ENCODE data around the gene PBX3.

PBX3 gene

DNA sequence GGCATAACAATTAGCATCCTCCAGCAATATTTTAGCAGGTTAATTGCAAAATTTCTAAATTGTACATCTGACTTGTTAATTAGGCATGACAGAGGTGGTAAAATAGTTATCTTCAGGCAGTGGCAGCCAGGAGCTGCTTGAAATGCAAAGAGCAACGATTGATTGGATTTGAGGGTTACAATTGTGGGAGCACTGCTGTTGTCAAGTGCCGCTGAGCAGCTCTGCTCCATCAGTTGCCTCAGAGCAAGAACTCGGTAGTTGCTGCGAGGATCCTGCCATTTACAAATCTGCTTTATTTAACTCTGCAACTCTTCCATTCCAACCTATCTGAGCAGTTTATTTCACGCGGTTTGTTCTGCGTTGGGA, 12.6 kb downstream of the PBX3 start:
- H3K27ac ChIP-seq (ENCODE audit: low read depth, low read length): no peak overlapping the region
- H3K4me2 ChIP-seq (ENCODE audit: low read depth, low read length, poor library complexity, severe bottlenecking): no peak overlapping the region

DNA sequence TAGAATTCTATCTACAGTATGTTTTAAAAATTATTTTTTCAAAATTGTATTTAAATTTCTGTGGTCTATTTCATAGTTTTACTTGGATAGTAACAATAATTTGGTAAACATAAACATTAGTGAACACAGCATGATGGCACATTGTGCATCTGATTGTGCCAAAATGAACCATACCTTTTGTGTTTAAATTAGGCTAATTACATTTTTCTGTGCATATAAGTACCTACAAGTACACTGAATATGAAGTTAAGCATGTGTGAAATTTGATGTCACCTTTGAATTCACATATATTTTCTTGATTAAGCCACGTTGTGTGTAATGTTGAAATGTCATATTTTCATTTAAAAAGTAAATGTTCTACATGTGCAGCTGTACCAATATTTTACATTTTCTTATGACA, 13.4 kb downstream of the PBX3 start:
- H3F3A ChIP-seq (ENCODE audit: insufficient read depth): peaks cover 5% of the 10 kb centered on the region; the same call in 1 of the 2 replicates
- no peak overlapping the region for H3K9ac ChIP-seq (ENCODE audit: low read length)
- no peak overlapping the region for H3K27ac ChIP-seq (ENCODE audit: low read depth, low read length)
- H3K4me2 ChIP-seq (ENCODE audit: low read depth, low read length, poor library complexity, severe bottlenecking): no peak overlapping the region
- no peak overlapping the region for H2AFZ ChIP-seq (ENCODE audit: low read depth, low read length, severe bottlenecking)
- H3K9me2 ChIP-seq (replicated peaks; ENCODE audit: insufficient read depth, low read length): no peaks in the 10 kb centered on the region
- no peaks in the 10 kb centered on the region for H4K20me1 ChIP-seq (ENCODE audit: low read depth, low read length)
- H3K4me3 ChIP-seq (ENCODE audit: insufficient read depth, low read length, poor library complexity, severe bottlenecking): no peak overlapping the region
- no peaks in the 10 kb centered on the region for H3K27me3 ChIP-seq (ENCODE audit: low read length)
- H3K79me2 ChIP-seq (ENCODE audit: insufficient read depth, low read length): no peaks in the 10 kb centered on the region
- no peaks in the 10 kb centered on the region for H3K9me3 ChIP-seq (ENCODE audit: insufficient read depth, low read length)
- H3K36me3 ChIP-seq (ENCODE audit: low read length): no peaks in the 10 kb centered on the region; the same call in 1 of the 2 replicates
- TF ChIP-seq EZH2phosphoT487 (conservative IDR thresholded peaks at IDR 0.05; ENCODE audit: low read length): no peak
- TF ChIP-seq, protein P1, sequence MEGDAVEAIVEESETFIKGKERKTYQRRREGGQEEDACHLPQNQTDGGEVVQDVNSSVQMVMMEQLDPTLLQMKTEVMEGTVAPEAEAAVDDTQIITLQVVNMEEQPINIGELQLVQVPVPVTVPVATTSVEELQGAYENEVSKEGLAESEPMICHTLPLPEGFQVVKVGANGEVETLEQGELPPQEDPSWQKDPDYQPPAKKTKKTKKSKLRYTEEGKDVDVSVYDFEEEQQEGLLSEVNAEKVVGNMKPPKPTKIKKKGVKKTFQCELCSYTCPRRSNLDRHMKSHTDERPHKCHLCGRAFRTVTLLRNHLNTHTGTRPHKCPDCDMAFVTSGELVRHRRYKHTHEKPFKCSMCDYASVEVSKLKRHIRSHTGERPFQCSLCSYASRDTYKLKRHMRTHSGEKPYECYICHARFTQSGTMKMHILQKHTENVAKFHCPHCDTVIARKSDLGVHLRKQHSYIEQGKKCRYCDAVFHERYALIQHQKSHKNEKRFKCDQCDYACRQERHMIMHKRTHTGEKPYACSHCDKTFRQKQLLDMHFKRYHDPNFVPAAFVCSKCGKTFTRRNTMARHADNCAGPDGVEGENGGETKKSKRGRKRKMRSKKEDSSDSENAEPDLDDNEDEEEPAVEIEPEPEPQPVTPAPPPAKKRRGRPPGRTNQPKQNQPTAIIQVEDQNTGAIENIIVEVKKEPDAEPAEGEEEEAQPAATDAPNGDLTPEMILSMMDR (IDR thresholded peaks at IDR 0.05; ENCODE audit: insufficient read depth, low read length, poor library complexity, severe bottlenecking): no peak

More for the DNA sequence above, 12.6 kb downstream of the PBX3 start:
- Histone ChIP-seq H3K9me2 (replicated peaks; ENCODE audit: insufficient read depth, low read length) (no peaks in the 10 kb centered on the region), H3K27me3 (ENCODE audit: low read length) (no peaks in the 10 kb centered on the region), H4K20me1 (ENCODE audit: low read depth, low read length) (no peaks in the 10 kb centered on the region), H3K36me3 (ENCODE audit: low read length) (no peaks in the 10 kb centered on the region; the same call in 1 of the 2 replicates), H3K9me3 (ENCODE audit: insufficient read depth, low read length) (no peaks in the 10 kb centered on the region), H2AFZ (ENCODE audit: low read depth, low read length, severe bottlenecking) (no peak overlapping the region), H3K4me3 (ENCODE audit: insufficient read depth, low read length, poor library complexity, severe bottlenecking) (no peak overlapping the region), H3K79me2 (ENCODE audit: insufficient read depth, low read length) (no peaks in the 10 kb centered on the region), H3K9ac (ENCODE audit: low read length) (no peak overlapping the region), H3F3A (ENCODE audit: insufficient read depth) (peaks cover 5% of the 10 kb centered on the region; the same call in 1 of the 2 replicates)
- no peak for TF ChIP-seq EZH2phosphoT487 (conservative IDR thresholded peaks at IDR 0.05; ENCODE audit: low read length)
- TF ChIP-seq, protein P1 (IDR thresholded peaks at IDR 0.05; ENCODE audit: insufficient read depth, low read length, poor library complexity, severe bottlenecking): no peak

DNA sequence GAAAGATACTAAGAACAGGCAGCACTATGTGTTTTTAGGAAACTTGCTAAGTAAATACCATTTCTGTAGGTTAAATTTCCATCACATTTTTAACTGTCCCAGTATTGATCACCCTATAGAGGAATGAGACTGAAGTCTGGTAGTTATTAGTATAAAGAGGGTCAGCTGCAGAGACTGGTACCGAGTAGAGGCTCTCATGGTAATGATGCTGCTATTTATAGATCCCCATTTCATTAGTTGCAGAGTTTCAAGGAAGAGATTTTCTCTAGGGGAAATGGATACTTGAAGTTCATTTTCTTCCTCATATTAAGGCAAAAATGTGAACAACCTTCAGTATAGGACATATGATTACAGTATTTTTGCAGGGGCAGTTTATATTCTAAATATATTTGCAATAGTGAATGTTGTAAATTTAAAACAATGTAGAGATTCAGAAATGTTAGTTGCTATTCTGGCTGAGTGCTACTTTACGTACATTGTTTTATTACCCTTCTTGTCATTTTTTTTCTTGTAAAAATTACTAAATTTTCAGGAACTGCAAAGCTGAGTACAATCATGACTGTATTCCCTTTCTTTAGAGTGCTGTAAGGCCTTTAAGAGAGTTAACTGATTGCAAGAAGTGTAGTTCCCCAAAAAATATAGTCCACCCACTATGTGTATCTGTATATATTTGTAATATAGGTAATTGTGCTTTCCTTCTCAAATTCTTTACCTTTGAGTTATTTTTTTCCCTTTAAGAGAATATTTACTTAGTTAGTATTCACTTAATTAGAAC, 14.7 kb downstream of the PBX3 start:
- Histone ChIP-seq H4K20me1 (ENCODE audit: low read depth, low read length) (no peaks in the 10 kb centered on the region), H3K27ac (ENCODE audit: low read depth, low read length) (no peak overlapping the region), H3K4me3 (ENCODE audit: insufficient read depth, low read length, poor library complexity, severe bottlenecking) (no peak overlapping the region), H3F3A (ENCODE audit: insufficient read depth) (peaks cover 5% of the 10 kb centered on the region; the same call in 1 of the 2 replicates), H3K27me3 (ENCODE audit: low read length) (no peaks in the 10 kb centered on the region), H3K9me2 (replicated peaks; ENCODE audit: insufficient read depth, low read length) (no peaks in the 10 kb centered on the region), H2AFZ (ENCODE audit: low read depth, low read length, severe bottlenecking) (no peak overlapping the region), H3K9ac (ENCODE audit: low read length) (no peak overlapping the region), H3K9me3 (ENCODE audit: insufficient read depth, low read length) (no peaks in the 10 kb centered on the region), H3K36me3 (ENCODE audit: low read length) (no peaks in the 10 kb centered on the region), H3K4me2 (ENCODE audit: low read depth, low read length, poor library complexity, severe bottlenecking) (no peak overlapping the region), H3K79me2 (ENCODE audit: insufficient read depth, low read length) (no peaks in the 10 kb centered on the region)
- TF ChIP-seq EZH2phosphoT487 (conservative IDR thresholded peaks at IDR 0.05; ENCODE audit: low read length): no peak
- TF ChIP-seq, protein P1 (IDR thresholded peaks at IDR 0.05; ENCODE audit: insufficient read depth, low read length, poor library complexity, severe bottlenecking): no peak
